Activated CD4-positive, alpha-beta T cell treated with anti-CD3 and anti-CD28 coated beads, Interleukin-10, Interleukin-2, amounts not matched to agents 100 ng/mL and 50 ng/mL, durations not matched to agents 16 hours and 8 hours (primary cell): ENCODE measurements around the gene TMSB4X.
"Not testable (repeated sequence)": the region's sequence is repeated elsewhere in the genome, so short reads cannot be mapped to it uniquely, and the experiment has no call there.

ENCODE experiments used
- DNase-seq: peaks from one replicate; pipeline ENCODE4 v3.0.0-alpha.2; 2020

Gene TMSB4X

GRCh38 chrX:12955882-12956703 is 18.8 kb upstream of the TMSB4X start:
- DNase-seq = peak; percentile 90

GRCh38 chrX:12956704-12957534 is 18.0 kb upstream of the TMSB4X start:
- peak; percentile 92 for DNase-seq

GRCh38 chrX:12958059-12958458 is 16.9 kb upstream of the TMSB4X start:
- DNase-seq = peak; percentile 28

GRCh38 chrX:12958461-12958860 is 16.4 kb upstream of the TMSB4X start:
- DNase-seq = no peak

- DNase-seq = no peak
Measured at GRCh38 chrX:12961196-12961718, 13.7 kb upstream of the TMSB4X start.

- no peak for DNase-seq
Measured at GRCh38 chrX:12962041-12962504, 12.8 kb upstream of the TMSB4X start.

GRCh38 chrX:12963210-12963850 is 11.6 kb upstream of the TMSB4X start:
- not testable (repeated sequence) for DNase-seq

- DNase-seq = no peak
Measured at GRCh38 chrX:12965131-12965940, 9.6 kb upstream of the TMSB4X start.

- DNase-seq = no peak
Measured at GRCh38 chrX:12966151-12966550, 8.8 kb upstream of the TMSB4X start.

- peak; percentile 57 for DNase-seq
Measured at GRCh38 chrX:12967711-12968465, 7.0 kb upstream of the TMSB4X start.

GRCh38 chrX:12970691-12971202 is 4.2 kb upstream of the TMSB4X start:
- DNase-seq = peak; percentile 79

- DNase-seq = peak; percentile 70
Measured at GRCh38 chrX:12971282-12972003, 3.5 kb upstream of the TMSB4X start.

GRCh38 chrX:12972243-12972642 is 2.7 kb upstream of the TMSB4X start:
- peak; percentile 46 for DNase-seq

GRCh38 chrX:12972878-12973560 is 1.9 kb upstream of the TMSB4X start:
- no peak for DNase-seq

GRCh38 chrX:12973561-12974304 is 1.2 kb upstream of the TMSB4X start:
- DNase-seq = peak; percentile 63

GRCh38 chrX:12974305-12974795 is 560 bp upstream of the TMSB4X start:
- peak; percentile 73 for DNase-seq

- DNase-seq = peak; percentile 67
Measured at GRCh38 chrX:12975670-12975965, 708 bp downstream of the TMSB4X start.

- DNase-seq = peak; percentile 50
Measured at GRCh38 chrX:12975991-12976558, 1.2 kb downstream of the TMSB4X start.
